HL-60 (cell line): ENCODE results near the gene EIF4E1B.

ENCODE experiments used
- GABPA ChIP-seq: IDR thresholded peaks from 2 replicates; pipeline ENCODE4 v1.6.1; 2012; ENCODE audit warnings: low read depth
- POLR2AphosphoS5 ChIP-seq: IDR thresholded peaks from 2 replicates; pipeline ENCODE4 v1.6.1; 2012; ENCODE audit warnings: low read depth
- TF ChIP-seq, protein P1 (sequence below): IDR thresholded peaks from one replicate; pipeline ENCODE4 v1.5.1; 2011; ENCODE audit warnings: low read length, control low read depth, inconsistent platforms; ENCODE audit not compliant: insufficient read depth
- TF ChIP-seq, protein P2 (sequence below): IDR thresholded peaks from 2 replicates; pipeline ENCODE4 v1.6.1; 2012; ENCODE audit warnings: low read depth; ENCODE audit not compliant: insufficient replicate concordance

DNA sequence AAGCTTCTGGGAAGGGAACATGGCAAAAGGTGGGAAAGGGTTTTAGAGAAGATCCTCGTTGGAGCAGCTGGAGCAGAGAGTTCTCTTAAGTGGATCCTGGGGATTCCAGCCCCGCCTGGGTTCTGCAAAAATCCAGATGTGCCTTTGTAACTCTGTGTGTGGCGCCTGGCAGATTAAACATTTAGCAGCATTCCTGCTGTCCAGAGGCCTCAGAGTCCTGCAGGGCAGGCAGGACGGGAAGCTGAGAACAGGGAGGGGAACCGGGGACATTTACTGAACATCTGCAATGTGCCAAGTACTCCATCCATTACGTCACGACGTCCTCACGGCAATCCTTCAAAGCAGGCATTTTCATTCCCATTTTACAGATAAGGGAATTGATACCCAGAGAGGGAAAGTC lies 6.0 kb downstream of the EIF4E1B start:
- TF ChIP-seq, protein P1, sequence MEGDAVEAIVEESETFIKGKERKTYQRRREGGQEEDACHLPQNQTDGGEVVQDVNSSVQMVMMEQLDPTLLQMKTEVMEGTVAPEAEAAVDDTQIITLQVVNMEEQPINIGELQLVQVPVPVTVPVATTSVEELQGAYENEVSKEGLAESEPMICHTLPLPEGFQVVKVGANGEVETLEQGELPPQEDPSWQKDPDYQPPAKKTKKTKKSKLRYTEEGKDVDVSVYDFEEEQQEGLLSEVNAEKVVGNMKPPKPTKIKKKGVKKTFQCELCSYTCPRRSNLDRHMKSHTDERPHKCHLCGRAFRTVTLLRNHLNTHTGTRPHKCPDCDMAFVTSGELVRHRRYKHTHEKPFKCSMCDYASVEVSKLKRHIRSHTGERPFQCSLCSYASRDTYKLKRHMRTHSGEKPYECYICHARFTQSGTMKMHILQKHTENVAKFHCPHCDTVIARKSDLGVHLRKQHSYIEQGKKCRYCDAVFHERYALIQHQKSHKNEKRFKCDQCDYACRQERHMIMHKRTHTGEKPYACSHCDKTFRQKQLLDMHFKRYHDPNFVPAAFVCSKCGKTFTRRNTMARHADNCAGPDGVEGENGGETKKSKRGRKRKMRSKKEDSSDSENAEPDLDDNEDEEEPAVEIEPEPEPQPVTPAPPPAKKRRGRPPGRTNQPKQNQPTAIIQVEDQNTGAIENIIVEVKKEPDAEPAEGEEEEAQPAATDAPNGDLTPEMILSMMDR: no peak
- TF ChIP-seq POLR2AphosphoS5 (no peak), GABPA (no peak)
- TF ChIP-seq, protein P2, sequence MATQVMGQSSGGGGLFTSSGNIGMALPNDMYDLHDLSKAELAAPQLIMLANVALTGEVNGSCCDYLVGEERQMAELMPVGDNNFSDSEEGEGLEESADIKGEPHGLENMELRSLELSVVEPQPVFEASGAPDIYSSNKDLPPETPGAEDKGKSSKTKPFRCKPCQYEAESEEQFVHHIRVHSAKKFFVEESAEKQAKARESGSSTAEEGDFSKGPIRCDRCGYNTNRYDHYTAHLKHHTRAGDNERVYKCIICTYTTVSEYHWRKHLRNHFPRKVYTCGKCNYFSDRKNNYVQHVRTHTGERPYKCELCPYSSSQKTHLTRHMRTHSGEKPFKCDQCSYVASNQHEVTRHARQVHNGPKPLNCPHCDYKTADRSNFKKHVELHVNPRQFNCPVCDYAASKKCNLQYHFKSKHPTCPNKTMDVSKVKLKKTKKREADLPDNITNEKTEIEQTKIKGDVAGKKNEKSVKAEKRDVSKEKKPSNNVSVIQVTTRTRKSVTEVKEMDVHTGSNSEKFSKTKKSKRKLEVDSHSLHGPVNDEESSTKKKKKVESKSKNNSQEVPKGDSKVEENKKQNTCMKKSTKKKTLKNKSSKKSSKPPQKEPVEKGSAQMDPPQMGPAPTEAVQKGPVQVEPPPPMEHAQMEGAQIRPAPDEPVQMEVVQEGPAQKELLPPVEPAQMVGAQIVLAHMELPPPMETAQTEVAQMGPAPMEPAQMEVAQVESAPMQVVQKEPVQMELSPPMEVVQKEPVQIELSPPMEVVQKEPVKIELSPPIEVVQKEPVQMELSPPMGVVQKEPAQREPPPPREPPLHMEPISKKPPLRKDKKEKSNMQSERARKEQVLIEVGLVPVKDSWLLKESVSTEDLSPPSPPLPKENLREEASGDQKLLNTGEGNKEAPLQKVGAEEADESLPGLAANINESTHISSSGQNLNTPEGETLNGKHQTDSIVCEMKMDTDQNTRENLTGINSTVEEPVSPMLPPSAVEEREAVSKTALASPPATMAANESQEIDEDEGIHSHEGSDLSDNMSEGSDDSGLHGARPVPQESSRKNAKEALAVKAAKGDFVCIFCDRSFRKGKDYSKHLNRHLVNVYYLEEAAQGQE: no peak
